ENCODE results near the gene MAP3K10. TPM values are rescaled to one million over a fixed set of nuclear protein-coding genes. Genes with fewer than 3 reads are reported as not detected.
A peak's percentile ranks its signal among the peaks of the same experiment; 100 is the strongest.
"Not testable (repeated sequence)": the region's sequence is repeated elsewhere in the genome, so short reads cannot be mapped to it uniquely, and the experiment has no call there.

MAP3K10 gene
- total RNA-seq (10 to 100 TPM; 21.1 to 28.8 TPM), polyA plus RNA-seq (10 to 100 TPM in 1 of 2 donors, 1 to 10 TPM in 1; 7.0 to 19.9 TPM)
- long read RNA-seq, donor 1, partial matches to known transcripts = 0 of 5 reads
- long read RNA-seq, donor 1, other reads (novel, unspliced or antisense) = 5 of 5 reads
- long read RNA-seq, donor 2, partial matches to known transcripts = 3 of 8 reads
- long read RNA-seq, donor 2, other reads (novel, unspliced or antisense) = 3 of 8 reads

GRCh38 chr19:40190891-40191835 lies at the start of gene MAP3K10:
MAP3K10 (plus strand) TSS chr19:40191426; CDS start chr19:40192032, 606 bp downstream.
- Histone ChIP-seq H3K27ac (ENCODE audit: low read depth in 1 of 2, low read length in 2 of 2) (peak within 1 kb of the TSS; percentile 49 to 89), H3K4me3 (ENCODE audit: low read length in 2 of 2) (peak within 1 kb of the TSS; percentile 18 to 96), H3K27me3 (ENCODE audit: control insufficient read depth in 1 of 2, insufficient read depth in 2 of 2, low read length in 1 of 2) (no peaks in the 10 kb centered on the region), H3K36me3 (ENCODE audit: control insufficient read depth in 1 of 2, insufficient read depth in 2 of 2, low read length in 1 of 2) (no peaks in the 10 kb centered on the region), H3K4me1 (ENCODE audit: control insufficient read depth in 1 of 2, insufficient read depth in 2 of 2, low read length in 2 of 2) (no peaks in the 10 kb centered on the region), H3K9me3 (ENCODE audit: control insufficient read depth, low read length) (no peaks in the 10 kb centered on the region)
- ATAC-seq (ENCODE audit: low FRiP score) (peak; percentile 94), DNase-seq (peak; percentile 84 to 94)
- 0% methylated on average over 78 to 116 of the region's 116 CpGs for WGBS, 2 donors
- intact Hi-C loops (cut with DNase I) = no loop called here

DNA sequence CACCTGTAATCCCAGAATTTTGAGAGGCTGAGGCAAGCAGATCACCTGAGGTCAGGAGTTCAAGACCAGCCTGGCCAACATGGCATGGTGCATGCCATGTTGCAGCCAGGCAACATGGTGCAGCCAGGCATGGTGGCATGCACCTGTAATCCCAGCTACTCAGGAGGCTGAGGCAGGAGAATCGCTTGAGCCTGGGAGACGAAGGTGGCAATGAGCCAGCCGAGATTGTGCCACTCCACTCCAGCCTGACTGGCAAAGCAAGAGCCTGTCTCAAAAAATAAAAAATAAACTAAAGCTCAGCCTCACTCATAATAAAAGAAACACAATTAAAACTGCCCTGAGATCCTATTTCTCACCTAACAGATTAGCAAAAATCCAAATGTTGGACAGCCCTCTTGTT lies 49.7 kb upstream of the MAP3K10 start:
- intact Hi-C loops (cut with DNase I) = no loop called here
- Histone ChIP-seq H3K4me1 (ENCODE audit: control insufficient read depth in 1 of 2, insufficient read depth in 2 of 2, low read length in 2 of 2) (no peaks in the 10 kb centered on the region), H3K4me3 (ENCODE audit: low read length in 2 of 2) (no peak overlapping the region), H3K27me3 (ENCODE audit: control insufficient read depth in 1 of 2, insufficient read depth in 2 of 2, low read length in 1 of 2) (no peaks in the 10 kb centered on the region), H3K9me3 (ENCODE audit: control insufficient read depth, low read length) (no peaks in the 10 kb centered on the region), H3K27ac (ENCODE audit: low read depth in 1 of 2, low read length in 2 of 2) (no peak overlapping the region), H3K36me3 (ENCODE audit: control insufficient read depth in 1 of 2, insufficient read depth in 2 of 2, low read length in 1 of 2) (no peaks in the 10 kb centered on the region)
- 60 to 62% methylated on average over 3 of the region's 3 CpGs for WGBS, 2 donors
- DNase-seq (no peak), ATAC-seq (ENCODE audit: low FRiP score) (no peak)

GRCh38 chr19:40143612-40144011 lies 47.6 kb upstream of the MAP3K10 start:
- Histone ChIP-seq H3K27me3 (ENCODE audit: control insufficient read depth in 1 of 2, insufficient read depth in 2 of 2, low read length in 1 of 2) (no peaks in the 10 kb centered on the region), H3K36me3 (ENCODE audit: control insufficient read depth in 1 of 2, insufficient read depth in 2 of 2, low read length in 1 of 2) (no peaks in the 10 kb centered on the region), H3K4me3 (ENCODE audit: low read length in 2 of 2) (no peak overlapping the region), H3K27ac (ENCODE audit: low read depth in 1 of 2, low read length in 2 of 2) (no peak overlapping the region), H3K4me1 (ENCODE audit: control insufficient read depth in 1 of 2, insufficient read depth in 2 of 2, low read length in 2 of 2) (no peaks in the 10 kb centered on the region), H3K9me3 (ENCODE audit: control insufficient read depth, low read length) (no peaks in the 10 kb centered on the region)
- 21 to 26% methylated on average over 5 of the region's 5 CpGs for WGBS, 2 donors
- intact Hi-C loops (cut with DNase I) = no loop called here
- ATAC-seq (ENCODE audit: low FRiP score) = no peak
- peak in 1 of 2 donors; percentile 66 for DNase-seq

- no peak for DNase-seq
- Histone ChIP-seq H3K27ac (ENCODE audit: low read depth in 1 of 2, low read length in 2 of 2) (no peak overlapping the region), H3K27me3 (ENCODE audit: control insufficient read depth in 1 of 2, insufficient read depth in 2 of 2, low read length in 1 of 2) (no peaks in the 10 kb centered on the region), H3K4me1 (ENCODE audit: control insufficient read depth in 1 of 2, insufficient read depth in 2 of 2, low read length in 2 of 2) (no peaks in the 10 kb centered on the region), H3K36me3 (ENCODE audit: control insufficient read depth in 1 of 2, insufficient read depth in 2 of 2, low read length in 1 of 2) (no peaks in the 10 kb centered on the region), H3K4me3 (ENCODE audit: low read length in 2 of 2) (no peak overlapping the region), H3K9me3 (ENCODE audit: control insufficient read depth, low read length) (no peaks in the 10 kb centered on the region)
- ATAC-seq (ENCODE audit: low FRiP score) = no peak
- 14 to 17% methylated on average over 5 of the region's 5 CpGs for WGBS, 2 donors
- intact Hi-C loops (cut with DNase I) = no loop called here
Measured at GRCh38 chr19:40144151-40144550, 47.1 kb upstream of the MAP3K10 start.

GRCh38 chr19:40144947-40145748 lies 46.1 kb upstream of the MAP3K10 start:
- Histone ChIP-seq H3K9me3 (ENCODE audit: control insufficient read depth, low read length) (no peaks in the 10 kb centered on the region), H3K27me3 (ENCODE audit: control insufficient read depth in 1 of 2, insufficient read depth in 2 of 2, low read length in 1 of 2) (no peaks in the 10 kb centered on the region), H3K4me3 (ENCODE audit: low read length in 2 of 2) (no peak overlapping the region), H3K4me1 (ENCODE audit: control insufficient read depth in 1 of 2, insufficient read depth in 2 of 2, low read length in 2 of 2) (no peaks in the 10 kb centered on the region), H3K36me3 (ENCODE audit: control insufficient read depth in 1 of 2, insufficient read depth in 2 of 2, low read length in 1 of 2) (no peaks in the 10 kb centered on the region), H3K27ac (ENCODE audit: low read depth in 1 of 2, low read length in 2 of 2) (no peak overlapping the region)
- 87 to 93% methylated on average over 5 of the region's 5 CpGs for WGBS, 2 donors
- intact Hi-C loops (cut with DNase I) = no loop called here
- no peak for DNase-seq
- no peak for ATAC-seq (ENCODE audit: low FRiP score)

GRCh38 chr19:40145749-40146029 lies 45.5 kb upstream of the MAP3K10 start:
- intact Hi-C loops (cut with DNase I); H3K9me3 ChIP-seq (ENCODE audit: control insufficient read depth, low read length); H3K36me3 ChIP-seq (ENCODE audit: control insufficient read depth in 1 of 2, insufficient read depth in 2 of 2, low read length in 1 of 2); ATAC-seq (ENCODE audit: low FRiP score); DNase-seq; H3K4me1 ChIP-seq (ENCODE audit: control insufficient read depth in 1 of 2, insufficient read depth in 2 of 2, low read length in 2 of 2); H3K27ac ChIP-seq (ENCODE audit: low read depth in 1 of 2, low read length in 2 of 2); H3K27me3 ChIP-seq (ENCODE audit: control insufficient read depth in 1 of 2, insufficient read depth in 2 of 2, low read length in 1 of 2); H3K4me3 ChIP-seq (ENCODE audit: low read length in 2 of 2): not testable (repeated sequence)
- 78 to 86% methylated on average over 6 of the region's 6 CpGs for whole genome bisulfite sequencing, 2 donors

- DNase-seq (no peak), ATAC-seq (ENCODE audit: low FRiP score) (no peak)
- intact Hi-C loops (cut with DNase I) = no loop called here
- no peak overlapping the region for H3K4me3 ChIP-seq (ENCODE audit: low read length in 2 of 2)
- H3K27me3 ChIP-seq (ENCODE audit: control insufficient read depth in 1 of 2, insufficient read depth in 2 of 2, low read length in 1 of 2) = no peaks in the 10 kb centered on the region
- H3K9me3 ChIP-seq (ENCODE audit: control insufficient read depth, low read length) = no peaks in the 10 kb centered on the region
- H3K36me3 ChIP-seq (ENCODE audit: control insufficient read depth in 1 of 2, insufficient read depth in 2 of 2, low read length in 1 of 2) = no peaks in the 10 kb centered on the region
- 67 to 69% methylated on average over 2 of the region's 2 CpGs for whole genome bisulfite sequencing, 2 donors
- no peak overlapping the region for H3K27ac ChIP-seq (ENCODE audit: low read depth in 1 of 2, low read length in 2 of 2)
- no peaks in the 10 kb centered on the region for H3K4me1 ChIP-seq (ENCODE audit: control insufficient read depth in 1 of 2, insufficient read depth in 2 of 2, low read length in 2 of 2)
Measured at GRCh38 chr19:40147338-40147692, 43.9 kb upstream of the MAP3K10 start.

GRCh38 chr19:40147693-40148347 lies 43.4 kb upstream of the MAP3K10 start:
- intact Hi-C loops (cut with DNase I) = no loop called here
- peak; percentile 41 for ATAC-seq (ENCODE audit: low FRiP score)
- no peaks in the 10 kb centered on the region for H3K4me1 ChIP-seq (ENCODE audit: control insufficient read depth in 1 of 2, insufficient read depth in 2 of 2, low read length in 2 of 2)
- DNase-seq = peak in 1 of 2 donors; percentile 54
- WGBS, 2 donors = 61 to 66% methylated on average over 20 to 21 of the region's 21 CpGs
- no peak overlapping the region for H3K4me3 ChIP-seq (ENCODE audit: low read length in 2 of 2)
- H3K36me3 ChIP-seq (ENCODE audit: control insufficient read depth in 1 of 2, insufficient read depth in 2 of 2, low read length in 1 of 2) = no peaks in the 10 kb centered on the region
- no peaks in the 10 kb centered on the region for H3K9me3 ChIP-seq (ENCODE audit: control insufficient read depth, low read length)
- no peaks in the 10 kb centered on the region for H3K27me3 ChIP-seq (ENCODE audit: control insufficient read depth in 1 of 2, insufficient read depth in 2 of 2, low read length in 1 of 2)
- no peak overlapping the region for H3K27ac ChIP-seq (ENCODE audit: low read depth in 1 of 2, low read length in 2 of 2)
